Inferior parietal cortex (tissue), 1 donor: ENCODE data around the gene PRKAR2B.

Experiments used
- DNase-seq: peaks from one replicate; pipeline ENCODE4 v3.0.0-alpha.2; 2016; ENCODE audit errors: extremely low spot score

The PRKAR2B gene

GRCh38 chr7:107158028-107158427 is 113.5 kb downstream of the PRKAR2B start:
- DNase-seq, result no peak

- no peak for DNase-seq
These were observed 115.9 kb downstream of the PRKAR2B start for GRCh38 chr7:107160389-107160788.

GRCh38 chr7:107161415-107161814 is 116.9 kb downstream of the PRKAR2B start:
- DNase-seq, result no peak

- DNase-seq, result no peak
These were observed 118.0 kb downstream of the PRKAR2B start for GRCh38 chr7:107162475-107162874.

- no peak for DNase-seq
These were observed 119.6 kb downstream of the PRKAR2B start for GRCh38 chr7:107164092-107164491.

GRCh38 chr7:107165341-107165740 is 120.8 kb downstream of the PRKAR2B start:
- no peak for DNase-seq

DNA sequence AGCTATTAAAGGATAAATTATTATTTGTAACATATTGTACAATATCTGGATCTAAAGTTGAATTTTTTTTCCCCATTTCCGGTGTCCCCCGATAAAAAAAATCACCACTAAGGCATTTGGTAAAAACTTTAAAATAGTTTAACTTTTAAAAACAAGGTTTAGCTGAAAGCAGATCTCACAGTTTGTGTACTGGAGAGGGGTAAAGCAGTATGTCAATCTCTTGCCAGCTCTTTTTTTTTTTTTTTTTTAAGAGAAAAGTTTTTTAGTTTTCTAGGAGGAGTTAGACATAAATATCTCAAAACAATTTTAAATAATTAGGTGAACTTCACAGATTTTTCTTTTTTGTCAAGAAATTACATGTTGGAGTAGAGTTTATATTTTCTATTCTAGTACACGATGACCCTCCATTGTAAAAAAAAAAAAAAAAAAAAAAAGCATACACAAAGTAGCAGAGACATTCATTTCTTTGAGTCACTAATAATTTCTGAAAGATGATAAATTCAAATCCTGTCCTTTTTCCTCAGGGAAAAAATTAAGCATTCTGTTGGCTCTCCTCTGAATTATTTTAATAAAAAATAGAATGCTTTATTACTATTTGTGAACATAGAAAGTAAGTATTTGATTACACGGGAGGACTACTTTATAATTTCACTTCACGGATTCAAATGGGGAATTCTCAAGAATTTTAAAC is 122.4 kb downstream of the PRKAR2B start:
- DNase-seq, result no peak

GRCh38 chr7:107167483-107168232 is 123.2 kb downstream of the PRKAR2B start:
- DNase-seq, result peak; percentile 82

DNA sequence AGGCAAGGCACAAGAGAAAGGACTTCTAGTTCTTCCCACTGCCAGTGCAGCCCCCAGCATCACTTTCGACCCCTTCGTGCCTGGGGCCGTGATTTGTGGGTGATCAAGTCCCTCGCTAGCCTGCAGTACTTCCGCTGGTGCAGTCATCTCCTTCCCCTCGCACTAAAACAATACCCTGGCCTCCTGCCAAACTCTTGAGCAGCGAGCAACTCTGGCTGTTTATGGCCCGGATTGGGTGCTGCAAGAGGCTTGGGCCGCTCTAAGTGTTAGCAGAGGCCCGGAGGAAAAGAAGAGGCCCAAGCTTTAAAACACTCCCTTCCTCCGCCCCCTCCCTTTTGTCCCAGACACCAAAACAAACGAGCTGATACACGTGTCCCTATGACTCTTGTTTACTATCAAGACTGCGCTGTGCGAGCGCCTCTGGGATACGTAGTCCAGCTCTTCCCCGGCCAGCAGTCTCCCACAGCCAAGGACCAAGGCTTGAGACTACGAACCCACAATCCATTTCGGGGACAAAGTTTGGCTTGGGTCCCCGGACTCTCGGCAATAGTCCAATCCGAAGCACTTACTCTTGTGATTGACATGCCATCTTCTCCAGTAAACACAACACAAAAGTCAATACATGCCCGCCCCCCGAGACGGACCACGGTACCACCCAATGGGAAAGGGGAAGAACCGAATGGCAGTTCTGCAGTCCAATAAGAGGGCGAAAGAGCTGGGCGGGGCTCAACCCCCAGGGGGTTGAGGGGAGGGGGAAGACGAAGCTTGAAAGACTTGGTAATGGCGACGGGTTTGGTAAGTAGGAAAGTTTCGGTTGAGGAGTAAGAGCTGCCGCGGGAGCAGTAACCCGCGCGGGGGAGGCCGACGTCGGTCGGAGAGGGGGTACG is 124.0 kb downstream of the PRKAR2B start, which contains the start of gene HBP1:
Gene HBP1 (plus strand): TSS at position 771 of the 887 bp plus-strand sequence. CDS start 10,891 bp downstream, outside the sequence.
- peak; percentile 100 for DNase-seq

- peak; percentile 96 for DNase-seq
These were observed 124.9 kb downstream of the PRKAR2B start for GRCh38 chr7:107169120-107170050.

DNA sequence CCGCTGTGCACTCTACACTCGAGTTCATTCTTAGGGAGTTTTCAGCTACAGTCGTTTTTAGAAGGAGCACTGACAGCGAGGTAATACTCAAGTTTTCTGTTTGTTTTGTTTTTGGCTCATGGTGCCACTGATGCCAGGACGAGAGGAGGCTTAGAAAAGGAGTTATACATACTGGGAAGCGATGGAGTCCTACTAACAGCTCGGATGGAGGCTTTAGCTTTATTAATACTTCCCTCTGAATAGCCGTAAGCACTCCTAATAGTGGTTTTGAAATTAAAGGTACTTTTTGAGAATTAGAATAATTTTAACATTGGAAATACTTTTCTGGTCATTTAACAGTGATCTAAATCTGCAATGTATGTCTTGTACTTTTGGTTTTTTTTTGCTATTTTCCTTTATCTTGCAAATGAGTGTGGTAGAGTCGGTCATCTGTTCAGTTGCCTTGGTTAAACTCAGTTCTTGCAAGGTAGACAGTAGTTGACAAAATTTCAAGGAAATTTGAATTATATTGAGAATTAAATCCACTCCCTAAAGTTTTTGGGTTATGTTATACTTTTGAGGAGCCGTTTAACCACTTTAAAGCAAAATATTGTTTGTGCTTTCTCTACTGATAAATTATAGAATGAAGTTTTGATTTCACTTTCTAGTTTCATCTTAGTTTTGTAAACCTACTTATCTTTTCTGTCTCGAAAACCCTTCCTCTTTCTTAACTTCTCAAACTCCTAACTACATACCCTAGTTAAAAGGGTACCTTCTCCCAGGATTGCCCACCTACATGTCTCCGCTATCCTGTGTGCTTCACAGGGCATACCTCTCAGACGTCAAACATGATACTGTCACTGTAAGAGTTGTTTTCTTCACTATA is 125.8 kb downstream of the PRKAR2B start:
- DNase-seq, result no peak

DNA sequence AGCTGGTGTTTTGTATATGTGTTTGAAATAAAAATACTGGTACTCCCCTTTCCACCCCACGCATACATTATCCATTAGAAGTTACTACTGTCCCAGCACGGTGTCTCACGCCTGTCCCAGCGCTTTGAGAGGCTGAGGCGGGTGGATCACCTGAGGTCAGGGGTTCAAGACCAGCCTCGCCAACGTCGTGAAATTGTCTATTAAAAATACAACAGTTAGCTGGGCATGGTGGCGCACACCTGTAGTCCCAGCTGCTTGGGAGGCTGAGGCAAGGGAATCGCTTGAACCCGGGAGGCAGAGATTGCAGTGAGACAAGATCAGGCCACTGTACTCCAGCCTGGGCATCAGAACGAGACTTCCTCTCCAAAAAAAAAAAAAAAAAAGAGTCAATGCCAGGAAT is 127.0 kb downstream of the PRKAR2B start:
- DNase-seq, result no peak

DNA sequence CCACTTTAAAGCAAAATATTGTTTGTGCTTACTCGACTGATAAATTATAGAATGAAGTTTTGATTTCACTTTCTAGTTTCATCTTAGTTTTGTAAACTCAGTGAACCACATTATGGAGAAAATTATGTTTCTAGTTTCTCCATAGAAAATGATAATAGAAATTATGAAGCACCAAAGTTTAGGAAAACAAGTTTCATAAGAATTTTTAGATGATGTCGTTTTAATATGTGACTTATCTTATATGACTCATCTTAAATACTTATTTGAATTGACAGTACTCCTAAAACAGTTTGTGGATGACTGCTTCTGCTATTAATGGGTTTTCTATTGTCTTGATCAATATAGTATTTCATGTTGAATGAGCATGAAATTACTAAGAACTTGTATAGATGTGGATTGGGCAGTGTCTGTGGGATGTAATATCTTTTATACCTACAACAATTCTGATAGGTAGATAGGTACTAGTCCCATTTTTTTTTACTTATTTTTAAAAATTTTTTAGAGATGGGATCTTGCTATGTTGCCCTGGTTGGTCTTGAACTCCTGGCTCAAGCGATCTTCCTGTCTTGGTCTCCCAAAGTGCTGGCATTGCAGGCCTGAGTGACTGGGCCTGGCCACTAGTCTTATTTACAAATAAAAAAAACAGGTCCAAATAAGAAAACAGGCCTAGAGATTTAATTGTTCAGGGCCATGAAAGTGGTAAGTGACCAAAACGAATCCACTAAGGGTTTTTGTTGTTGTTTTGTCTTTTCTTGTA is 127.9 kb downstream of the PRKAR2B start:
- DNase-seq, result no peak

DNA sequence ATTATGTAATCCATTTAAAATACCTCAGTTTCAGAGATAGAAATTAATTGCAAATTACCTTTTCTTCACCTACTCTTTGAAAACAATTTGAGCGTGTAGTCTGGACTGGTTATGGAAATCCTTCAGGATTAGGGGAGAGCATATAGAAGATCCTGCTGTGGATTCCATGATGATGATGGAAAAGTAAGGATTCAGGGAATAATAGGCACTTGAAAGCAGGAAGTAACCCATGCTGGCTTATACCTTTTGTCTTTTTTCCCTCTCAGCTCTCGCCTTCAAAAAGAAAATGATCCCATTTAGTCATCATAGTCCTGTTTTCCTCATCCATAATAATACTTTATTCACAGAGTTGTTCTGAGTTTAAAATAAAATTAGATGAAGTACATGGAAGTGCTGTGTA is 128.7 kb downstream of the PRKAR2B start:
- DNase-seq, result no peak

- peak; percentile 45 for DNase-seq
These were observed 129.3 kb downstream of the PRKAR2B start for GRCh38 chr7:107173691-107174406.

DNA sequence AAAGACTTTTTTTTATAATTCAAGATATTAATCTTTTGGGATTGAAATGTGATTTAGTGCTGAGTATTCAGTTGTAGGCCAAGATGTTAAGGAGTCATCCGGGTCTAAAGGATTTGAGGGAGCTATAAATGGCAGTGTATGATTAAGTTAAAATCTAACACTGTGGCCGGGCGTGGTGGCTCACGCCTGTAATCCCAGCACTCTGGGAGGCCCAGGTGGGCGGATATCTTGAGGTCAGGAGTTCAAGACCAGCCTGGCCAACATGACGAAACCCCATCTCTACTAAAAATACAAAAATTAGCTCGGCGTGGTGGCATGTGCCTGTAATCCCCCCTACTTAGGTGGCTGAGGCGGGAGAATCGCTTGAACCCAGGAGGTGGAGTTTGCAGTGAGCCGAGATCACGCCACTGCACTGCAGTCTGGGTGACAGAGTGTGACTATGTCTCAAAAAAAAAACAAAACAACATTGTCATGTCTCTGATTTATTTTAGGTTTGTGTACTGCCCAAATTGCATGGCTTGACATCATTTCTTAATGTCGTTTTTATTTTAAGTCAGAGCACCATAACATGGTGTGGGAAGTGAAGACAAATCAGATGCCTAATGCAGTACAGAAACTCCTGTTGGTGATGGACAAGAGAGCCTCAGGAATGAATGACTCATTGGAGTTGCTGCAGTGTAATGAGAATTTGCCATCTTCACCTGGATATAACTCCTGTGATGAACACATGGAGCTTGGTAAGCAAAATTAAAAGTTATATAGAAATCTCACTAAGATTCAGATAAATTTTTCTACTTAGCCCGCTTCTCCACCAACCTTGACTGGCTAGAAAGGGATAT is 135.0 kb downstream of the PRKAR2B start:
- DNase-seq, result no peak

GRCh38 chr7:107180378-107180777 is 135.9 kb downstream of the PRKAR2B start:
- no peak for DNase-seq

DNA sequence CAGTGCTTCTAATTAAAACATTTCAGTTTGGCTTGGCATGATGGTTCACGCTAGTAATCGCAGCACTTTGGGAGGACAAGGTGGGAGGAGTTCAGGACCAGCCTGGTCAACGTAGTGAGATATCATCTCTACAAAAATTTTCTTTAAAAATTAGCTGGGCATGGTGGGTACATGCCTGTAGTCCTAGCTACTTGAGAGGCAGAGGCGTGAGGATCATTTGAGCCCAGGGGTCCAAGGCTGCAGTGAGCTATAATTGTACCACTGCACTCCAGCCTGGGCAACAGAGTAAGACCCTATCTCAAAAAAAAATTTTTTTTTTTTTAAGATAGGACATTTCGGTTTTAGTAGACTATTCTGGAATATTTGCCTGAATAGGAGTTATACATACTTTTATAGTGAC is 136.7 kb downstream of the PRKAR2B start:
- DNase-seq, result no peak
